Pancreas (tissue), 10 donors: ENCODE results near the gene GABRB3. TPM values are rescaled to one million over a fixed set of nuclear protein-coding genes. Genes with fewer than 3 reads are reported as not detected.

Source experiments
- ATAC-seq, 4 donors: fragments of 200-7000 bp; cut with Tn5 transposase; one replicate each; pipeline versions ENCODE4 v1.8.0 to v1.9.1; 2020; ENCODE audit warnings: mild to moderate bottlenecking in 4 of 4, moderate library complexity in 4 of 4
- DNase-seq, 6 donors: peaks; one replicate each; pipeline ENCODE4 v3.0.0-alpha.2; 2020
- FAIRE-seq: peaks from 2 replicates; lab custom pipeline; 2012; peaks lifted over from hg19 to GRCh38; lab: Jason Lieb, UNC
- H3K27ac ChIP-seq, 4 donors: fragments of 200-600 bp; sonication (generic); 1 replicate in 3 of 4; 2 replicates in 1 of 4; pipeline versions ENCODE4 v1.5.0 to v1.8.0; 2020
- H3K27me3 ChIP-seq, 4 donors: fragments of 200-600 bp; one replicate each; pipeline ENCODE4 v1.8.0; 2021
- H3K36me3 ChIP-seq, 3 donors: fragments of 200-600 bp; sonication (generic) in 1 of 3; one replicate each; pipeline versions ENCODE4 v1.5.0 to v1.8.0; 2020 to 2021
- H3K4me1 ChIP-seq, 3 donors: fragments of 200-600 bp; one replicate each; pipeline ENCODE4 v1.8.0; 2021
- H3K4me3 ChIP-seq, 4 donors: fragments of 200-600 bp; sonication (generic) in 2 of 4; one replicate each; pipeline versions ENCODE4 v1.5.0 to v1.8.0; 2020 to 2021
- H3K9me3 ChIP-seq, 4 donors: fragments of 200-600 bp; one replicate each; pipeline ENCODE4 v1.8.0; 2021
- WGBS, 2 donors: extraction: QIAGEN DNeasy Blood & Tissue Kit; methylation state at CpG; one replicate each; pipeline ENCODE4 v1.1.7; 2013; 5-methylcytosine and 5-hydroxymethylcytosine counted together
- intact Hi-C, 3 donors: fragments of 100-400 bp; cut with DNase I; formaldehyde crosslinking; loops; one replicate each; pipeline versions ENCODE4 v1.11.1 to v1.14.2; 2022
- polyA plus RNA-seq, 2 donors: library from polyadenylated mRNA; stranded (reverse); fragments of 200-250 nt; gene quantifications; one replicate each; pipeline ENCODE4 v1.2.3, GENCODE V29; 2013
- total RNA-seq, 6 donors: library from RNA; stranded (reverse); fragmentation: NEBNext Ultra II Directional in 4 of 6; extraction: Animal tissue kit (Norgen Biotek cat#: 25700) in 4 of 6; gene quantifications; one replicate each; pipeline versions ENCODE4 v1.2.1 to v1.2.4, GENCODE V29; 2021 to 2023
- TF ChIP-seq, protein P1 (sequence below), 4 donors: fragments of 200-600 bp; sonication (generic) in 3 of 4; IDR thresholded peaks; one replicate each; pipeline versions ENCODE4 v1.5.0 to v1.8.0; 2021; ENCODE audit warnings: antibody characterized with exemption in 4 of 4
- donor health status: healthy with polysubstance abuse.
- donor health status: DM: no; HTN: no; CAD: no; lungs with moderate emphysema.
- donor health status: DM: no; HTN: no; CAD: no.
- donor health status: control.
- donor health status: control.
- donor health status: Bipolar disorder and iron deficiency.
- donor health status: DM: yes; HTN: yes; CAD: no.
- donor health status: DM: no; HTN: no; CAD: no.
- donor health status: DM: no; HTN: no; CAD: no.
- donor health status: DM: yes; HTN: yes; CAD: no.

GABRB3 gene
- total and polyA plus RNA-seq, 8 donors, result 1.3 to 11.4 (median 9.5) TPM

DNA sequence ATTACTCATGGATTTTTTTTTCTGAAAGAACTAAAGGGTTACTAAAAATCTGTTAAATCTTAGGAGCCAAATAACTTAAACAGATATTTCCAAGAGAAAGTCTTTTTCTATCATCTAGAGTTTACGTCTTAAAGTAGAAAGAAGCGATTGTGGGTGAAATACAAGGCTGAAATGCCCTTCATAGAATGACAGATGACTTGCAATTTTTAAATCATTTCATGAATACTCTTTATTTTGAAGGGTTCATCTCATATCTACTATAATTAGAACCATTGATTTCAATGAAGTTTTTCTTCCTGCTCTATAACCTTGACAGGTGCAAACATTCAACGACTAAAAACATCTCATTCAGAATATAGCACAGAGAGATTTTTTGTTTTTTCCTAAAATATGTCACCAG, 217.0 kb downstream of the GABRB3 start:
- FAIRE-seq (no peak), DNase-seq (no peak), ATAC-seq (no peak)
- Histone ChIP-seq H3K36me3 (no peaks in the 10 kb centered on the region), H3K4me3 (no peak overlapping the region), H3K4me1 (no peaks in the 10 kb centered on the region), H3K9me3 (no peaks in the 10 kb centered on the region), H3K27me3 (no peaks in the 10 kb centered on the region), H3K27ac (no peak overlapping the region)
- TF ChIP-seq, protein P1, sequence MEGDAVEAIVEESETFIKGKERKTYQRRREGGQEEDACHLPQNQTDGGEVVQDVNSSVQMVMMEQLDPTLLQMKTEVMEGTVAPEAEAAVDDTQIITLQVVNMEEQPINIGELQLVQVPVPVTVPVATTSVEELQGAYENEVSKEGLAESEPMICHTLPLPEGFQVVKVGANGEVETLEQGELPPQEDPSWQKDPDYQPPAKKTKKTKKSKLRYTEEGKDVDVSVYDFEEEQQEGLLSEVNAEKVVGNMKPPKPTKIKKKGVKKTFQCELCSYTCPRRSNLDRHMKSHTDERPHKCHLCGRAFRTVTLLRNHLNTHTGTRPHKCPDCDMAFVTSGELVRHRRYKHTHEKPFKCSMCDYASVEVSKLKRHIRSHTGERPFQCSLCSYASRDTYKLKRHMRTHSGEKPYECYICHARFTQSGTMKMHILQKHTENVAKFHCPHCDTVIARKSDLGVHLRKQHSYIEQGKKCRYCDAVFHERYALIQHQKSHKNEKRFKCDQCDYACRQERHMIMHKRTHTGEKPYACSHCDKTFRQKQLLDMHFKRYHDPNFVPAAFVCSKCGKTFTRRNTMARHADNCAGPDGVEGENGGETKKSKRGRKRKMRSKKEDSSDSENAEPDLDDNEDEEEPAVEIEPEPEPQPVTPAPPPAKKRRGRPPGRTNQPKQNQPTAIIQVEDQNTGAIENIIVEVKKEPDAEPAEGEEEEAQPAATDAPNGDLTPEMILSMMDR (IDR thresholded peaks at IDR 0.05), result no peak
- 65 to 67% methylated on average over 3 of the region's 3 CpGs for WGBS, 2 donors
- intact Hi-C loops, result no loop called here

DNA sequence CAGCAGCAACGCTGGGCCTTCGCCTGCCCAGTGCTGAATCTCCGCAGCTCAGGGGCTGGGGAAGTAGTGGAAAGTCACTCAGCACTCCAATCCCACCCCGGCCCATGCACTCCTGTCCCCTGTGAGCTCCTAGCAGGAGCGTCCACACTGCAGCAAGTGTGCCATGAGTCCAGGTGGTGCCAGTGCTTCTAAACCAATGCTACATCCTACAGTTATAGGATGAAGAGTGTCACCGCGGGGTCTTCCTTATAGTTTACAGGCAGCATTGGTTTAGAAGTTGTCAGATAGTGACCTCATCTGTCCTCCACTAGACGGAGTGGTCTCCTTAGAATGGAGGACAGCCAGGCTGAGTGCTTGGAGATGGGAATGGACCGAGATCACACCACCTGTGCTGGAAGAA, 221.4 kb downstream of the GABRB3 start:
- no peaks in the 10 kb centered on the region for H3K4me1 ChIP-seq
- 72 to 85% methylated on average over 9 of the region's 9 CpGs for WGBS, 2 donors
- FAIRE-seq, result no peak
- no peak overlapping the region for H3K27ac ChIP-seq
- intact Hi-C loops, result no loop called here
- H3K9me3 ChIP-seq, result no peaks in the 10 kb centered on the region
- no peak for ATAC-seq
- no peaks in the 10 kb centered on the region for H3K36me3 ChIP-seq
- TF ChIP-seq, protein P1 (IDR thresholded peaks at IDR 0.05), result no peak
- DNase-seq, result no peak
- no peak overlapping the region for H3K4me3 ChIP-seq
- H3K27me3 ChIP-seq, result no peaks in the 10 kb centered on the region

DNA sequence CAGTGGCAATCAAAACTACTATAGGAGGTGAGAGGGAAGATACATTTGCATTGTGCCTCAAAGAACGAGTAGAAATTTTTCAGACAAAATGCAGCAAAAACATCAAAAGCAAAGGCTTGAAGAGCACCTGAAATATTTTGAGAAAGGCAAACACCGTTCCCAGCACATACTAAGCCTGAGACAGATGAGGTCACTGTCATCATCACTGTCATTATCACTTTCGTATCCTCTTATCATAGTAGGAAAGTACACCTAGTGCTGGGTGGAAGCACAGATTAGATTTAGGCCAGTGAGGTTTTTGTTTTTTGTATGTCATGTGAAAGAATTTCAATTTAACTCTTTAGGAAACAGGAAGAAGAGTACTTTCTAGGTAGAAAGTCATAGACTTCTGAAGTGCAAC, 222.0 kb downstream of the GABRB3 start:
- no peak overlapping the region for H3K4me3 ChIP-seq
- intact Hi-C loops, result no loop called here
- H3K27me3 ChIP-seq, result no peaks in the 10 kb centered on the region
- DNase-seq (no peak), ATAC-seq (no peak), FAIRE-seq (no peak)
- no peaks in the 10 kb centered on the region for H3K9me3 ChIP-seq
- no peaks in the 10 kb centered on the region for H3K4me1 ChIP-seq
- 45 to 52% methylated on average over 3 of the region's 3 CpGs for whole genome bisulfite sequencing, 2 donors
- TF ChIP-seq, protein P1 (IDR thresholded peaks at IDR 0.05), result no peak
- H3K27ac ChIP-seq, result no peak overlapping the region
- H3K36me3 ChIP-seq, result no peaks in the 10 kb centered on the region

DNA sequence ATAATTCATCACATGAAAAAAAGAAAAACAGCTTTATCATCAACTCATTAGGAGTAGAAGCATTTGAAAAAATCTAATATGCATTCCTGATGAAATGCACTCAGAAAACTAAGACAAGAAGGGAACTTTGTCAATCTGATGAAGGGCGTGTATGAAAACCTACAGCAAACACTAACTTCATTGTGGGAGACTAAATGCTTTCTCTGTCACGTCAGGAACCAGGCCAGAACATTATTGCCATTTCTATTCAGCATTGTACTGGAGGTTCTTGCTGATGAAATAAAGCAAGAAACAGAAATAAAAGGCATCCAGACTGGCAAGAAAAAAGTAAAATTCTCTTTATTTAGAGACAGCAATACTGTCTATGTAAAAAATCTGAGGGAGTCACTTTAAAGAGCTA, 235.2 kb downstream of the GABRB3 start:
- WGBS, 2 donors, result 21 to 26% methylated on average over 2 of the region's 2 CpGs
- Histone ChIP-seq H3K27me3 (no peaks in the 10 kb centered on the region), H3K27ac (no peak overlapping the region), H3K36me3 (no peaks in the 10 kb centered on the region), H3K4me3 (no peak overlapping the region), H3K4me1 (no peaks in the 10 kb centered on the region), H3K9me3 (no peaks in the 10 kb centered on the region)
- FAIRE-seq, result no peak
- ATAC-seq, result no peak
- intact Hi-C loops, result no loop called here
- no peak for DNase-seq
- TF ChIP-seq, protein P1 (IDR thresholded peaks at IDR 0.05), result no peak

DNA sequence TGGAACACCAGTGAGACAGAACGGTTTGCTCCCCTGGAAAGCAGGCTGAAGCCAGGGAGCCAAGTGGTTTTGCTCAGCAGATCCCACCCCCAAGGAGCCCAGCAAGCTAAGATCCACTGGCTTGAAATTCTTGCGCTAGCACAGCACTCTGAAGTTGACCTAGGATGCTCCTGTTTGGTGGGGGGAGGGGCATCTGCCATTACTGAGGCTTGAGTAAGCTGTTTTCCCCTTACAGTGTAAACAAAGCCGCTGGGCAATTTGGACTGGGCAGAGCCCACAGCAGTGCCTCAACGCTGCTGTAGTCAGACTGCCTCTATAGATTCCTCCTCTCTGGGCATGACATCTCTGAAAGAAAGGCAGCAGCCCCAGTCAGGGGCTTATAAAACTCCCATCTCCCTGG, 241.4 kb downstream of the GABRB3 start:
- ATAC-seq (no peak), FAIRE-seq (no peak), DNase-seq (no peak)
- Histone ChIP-seq H3K27ac (no peak overlapping the region), H3K4me3 (no peak overlapping the region), H3K9me3 (no peaks in the 10 kb centered on the region), H3K4me1 (no peaks in the 10 kb centered on the region), H3K27me3 (no peaks in the 10 kb centered on the region), H3K36me3 (no peaks in the 10 kb centered on the region)
- TF ChIP-seq, protein P1 (IDR thresholded peaks at IDR 0.05), result no peak
- intact Hi-C loops, result no loop called here
- 55 to 58% methylated on average over 4 of the region's 4 CpGs for WGBS, 2 donors
